Skeletal muscle satellite cell (primary cell): ENCODE measurements around the gene AUTS2.

ENCODE experiments used
- H3K27me3 ChIP-seq: 2 replicates; pipeline ENCODE4 v1.7.0; 2013; ENCODE audit warnings: low read length; ENCODE audit not compliant: control insufficient read depth, insufficient read depth
- H3K36me3 ChIP-seq: 2 replicates; pipeline ENCODE4 v1.7.0; 2013; ENCODE audit warnings: mild to moderate bottlenecking, control low read depth, low read length; ENCODE audit not compliant: insufficient read depth
- H3K4me1 ChIP-seq: 2 replicates; pipeline ENCODE4 v1.7.0; 2013; ENCODE audit warnings: low read length; ENCODE audit not compliant: control insufficient read depth, insufficient read depth
- H3K4me2 ChIP-seq: 2 replicates; pipeline ENCODE4 v1.7.0; 2013; ENCODE audit warnings: mild to moderate bottlenecking, low read length
- H3K4me3 ChIP-seq: 2 replicates; pipeline ENCODE4 v1.7.0; 2013; ENCODE audit warnings: low read length
- H3K9ac ChIP-seq: 2 replicates; pipeline ENCODE4 v1.7.0; 2013; ENCODE audit warnings: mild to moderate bottlenecking, low read depth, low read length, moderate library complexity
- H3K9me3 ChIP-seq: replicated peaks from 2 replicates; pipeline ENCODE4 v1.7.0; 2013; ENCODE audit warnings: mild to moderate bottlenecking, control low read depth, low read length

AUTS2 gene

DNA sequence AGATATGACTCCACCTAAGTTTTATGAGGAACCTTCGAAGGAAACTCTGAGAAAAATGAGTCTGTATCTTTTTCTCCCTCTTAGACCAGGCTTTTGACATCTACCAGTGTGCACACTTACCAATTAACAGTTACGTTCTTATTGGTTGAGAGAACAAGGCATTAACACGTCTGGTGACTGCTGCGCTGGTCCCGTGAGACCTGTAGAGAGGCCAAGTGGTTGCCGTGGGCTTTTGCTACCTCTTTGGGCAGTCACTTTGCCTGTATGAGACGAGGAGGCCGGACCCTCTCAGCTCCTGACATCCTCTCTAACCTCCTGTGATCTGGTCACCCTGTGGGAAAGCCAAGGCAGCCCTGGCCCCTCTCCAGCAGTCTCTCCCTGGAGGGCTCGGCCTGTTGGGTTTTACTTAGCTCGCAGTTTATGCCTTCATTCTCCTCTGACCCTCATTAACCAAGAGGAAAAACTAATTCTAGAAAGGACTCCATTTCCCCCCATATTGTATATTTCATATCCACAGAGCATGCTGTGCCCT is 1019.8 kb downstream of the AUTS2 start:
- no peak overlapping the region for H3K9ac ChIP-seq
- no peak overlapping the region for H3K4me2 ChIP-seq
- H3K36me3 ChIP-seq, result no peaks in the 10 kb centered on the region
- no peaks in the 10 kb centered on the region for H3K9me3 ChIP-seq
- no peak overlapping the region for H3K4me3 ChIP-seq
- peaks cover 9% of the 10 kb centered on the region for H3K4me1 ChIP-seq
- H3K27me3 ChIP-seq, result no peaks in the 10 kb centered on the region

GRCh38 chr7:70619130-70619529 is 1020.9 kb downstream of the AUTS2 start:
- Histone ChIP-seq H3K4me2 (no peak overlapping the region), H3K36me3 (no peaks in the 10 kb centered on the region), H3K9ac (no peak overlapping the region), H3K9me3 (no peaks in the 10 kb centered on the region), H3K4me3 (no peak overlapping the region), H3K4me1 (peaks cover 9% of the 10 kb centered on the region), H3K27me3 (no peaks in the 10 kb centered on the region)

DNA sequence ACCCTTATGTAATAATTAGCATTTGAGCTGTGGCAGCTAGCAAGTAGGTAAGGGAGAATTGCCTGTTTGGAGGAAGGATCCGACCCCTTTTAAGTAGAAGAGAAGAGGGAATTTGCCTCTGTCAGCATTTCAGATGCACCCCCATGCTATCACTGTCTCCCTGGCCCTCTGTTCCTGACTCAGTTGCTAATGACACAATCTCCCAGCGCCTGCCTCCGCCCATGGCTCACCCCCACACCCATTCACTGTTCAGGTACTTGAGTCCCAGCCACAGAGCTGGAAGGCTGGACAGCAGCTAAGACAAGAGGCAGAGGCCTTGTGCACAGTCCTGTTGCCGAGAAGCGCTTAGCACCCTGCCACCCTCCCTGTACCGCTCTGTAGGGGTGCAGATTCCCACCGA is 1021.4 kb downstream of the AUTS2 start:
- H3K4me1 ChIP-seq, result peaks cover 4% of the 10 kb centered on the region
- H3K4me2 ChIP-seq, result no peak overlapping the region
- no peak overlapping the region for H3K9ac ChIP-seq
- H3K4me3 ChIP-seq, result no peak overlapping the region
- no peaks in the 10 kb centered on the region for H3K27me3 ChIP-seq
- no peaks in the 10 kb centered on the region for H3K36me3 ChIP-seq
- no peaks in the 10 kb centered on the region for H3K9me3 ChIP-seq

DNA sequence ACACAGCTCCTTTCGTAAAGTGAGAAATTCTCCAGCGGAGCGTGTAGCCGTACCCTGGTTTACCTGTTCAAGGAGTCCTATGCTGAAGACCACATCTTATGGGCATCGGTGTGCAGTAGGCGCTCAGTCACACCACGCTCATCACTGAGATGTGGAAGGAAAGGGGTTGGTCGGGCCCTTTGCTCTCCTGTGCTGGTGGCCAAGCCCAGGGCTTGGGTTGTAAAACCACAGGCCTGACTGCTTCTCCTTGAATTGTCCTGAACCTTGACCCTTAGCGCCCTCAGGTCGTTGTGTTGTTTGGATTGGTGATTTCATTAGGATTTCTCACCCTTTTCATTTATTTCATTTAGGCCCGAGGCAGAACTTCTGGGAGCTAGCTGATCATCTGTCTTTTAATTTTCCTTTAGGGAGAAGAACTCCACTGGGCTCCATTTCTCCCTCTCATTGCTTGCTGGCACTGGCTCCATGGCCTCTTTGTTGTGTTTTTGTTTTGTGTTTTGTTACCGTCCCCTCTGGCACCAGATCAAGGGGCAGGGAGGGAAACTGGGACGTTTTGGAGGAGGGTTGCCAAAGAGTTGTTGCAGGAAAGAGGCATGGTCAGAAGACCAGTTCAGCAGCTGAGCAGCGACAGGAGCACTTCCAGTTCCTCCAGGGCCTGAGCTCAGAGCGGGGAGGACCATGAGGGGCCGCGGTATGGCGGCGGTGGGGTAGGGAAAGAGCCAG is 1022.2 kb downstream of the AUTS2 start:
- Histone ChIP-seq H3K9me3 (no peaks in the 10 kb centered on the region), H3K4me2 (no peak overlapping the region), H3K36me3 (no peaks in the 10 kb centered on the region), H3K4me3 (no peak overlapping the region), H3K4me1 (no peaks in the 10 kb centered on the region), H3K27me3 (no peaks in the 10 kb centered on the region), H3K9ac (no peak overlapping the region)

- H3K4me3 ChIP-seq, result no peak overlapping the region
- H3K4me1 ChIP-seq, result no peaks in the 10 kb centered on the region
- H3K9ac ChIP-seq, result no peak overlapping the region
- no peaks in the 10 kb centered on the region for H3K9me3 ChIP-seq
- H3K27me3 ChIP-seq, result no peaks in the 10 kb centered on the region
- H3K4me2 ChIP-seq, result no peak overlapping the region
- no peaks in the 10 kb centered on the region for H3K36me3 ChIP-seq
Observed at GRCh38 chr7:70621954-70622600, 1023.8 kb downstream of the AUTS2 start.

DNA sequence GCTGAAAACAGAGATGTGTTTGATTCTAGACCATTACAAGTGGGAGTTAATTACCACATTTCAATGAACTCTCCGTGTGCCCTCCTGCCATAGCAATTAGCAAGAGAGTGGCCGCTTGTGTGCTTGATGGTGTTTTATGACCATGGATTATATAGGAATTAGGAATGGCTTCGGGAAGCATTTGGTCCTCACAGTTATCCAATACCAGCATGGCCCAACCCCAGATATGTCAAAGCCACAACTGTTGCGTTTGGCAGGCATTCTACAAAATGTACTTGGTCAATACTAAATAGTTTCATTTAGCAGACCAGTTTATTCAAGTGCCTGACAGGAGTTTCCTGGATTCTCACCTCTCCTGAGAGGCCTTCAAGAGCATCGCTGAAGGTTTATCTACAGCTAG is 1024.7 kb downstream of the AUTS2 start:
- Histone ChIP-seq H3K4me1 (no peaks in the 10 kb centered on the region), H3K4me3 (no peak overlapping the region), H3K36me3 (no peaks in the 10 kb centered on the region), H3K27me3 (no peaks in the 10 kb centered on the region), H3K9me3 (no peaks in the 10 kb centered on the region), H3K4me2 (no peak overlapping the region), H3K9ac (no peak overlapping the region)

DNA sequence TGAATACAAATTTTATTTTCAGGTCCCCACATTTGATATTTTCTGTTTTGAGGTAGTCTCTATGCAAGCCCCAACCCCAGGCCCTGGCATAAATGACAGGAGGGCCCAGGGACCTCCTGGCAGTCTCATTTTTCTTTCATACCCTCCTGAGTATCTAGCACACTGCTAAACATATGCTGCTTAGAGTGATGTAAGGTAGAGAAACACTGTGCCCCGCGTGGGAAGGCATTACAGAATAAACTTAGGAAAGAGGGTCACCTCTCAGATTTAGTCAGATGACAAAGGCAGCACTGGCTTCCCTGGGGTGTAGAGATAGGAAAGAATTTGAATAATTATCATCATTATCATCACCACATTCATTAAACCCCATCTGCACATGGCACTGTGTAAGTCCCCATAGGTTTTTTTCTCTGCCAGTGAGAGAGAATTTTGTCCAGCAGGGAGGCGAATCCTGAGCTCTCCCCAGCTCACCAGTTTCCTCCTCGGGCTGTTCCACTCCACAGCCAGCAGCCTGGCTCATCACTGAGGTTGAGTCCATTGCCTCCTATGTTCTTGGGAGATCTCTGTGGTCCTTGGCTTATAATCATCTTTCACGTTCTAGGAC is 1026.3 kb downstream of the AUTS2 start:
- Histone ChIP-seq H3K4me3 (no peak overlapping the region), H3K9me3 (no peaks in the 10 kb centered on the region), H3K9ac (no peak overlapping the region), H3K27me3 (no peaks in the 10 kb centered on the region), H3K36me3 (no peaks in the 10 kb centered on the region), H3K4me1 (no peaks in the 10 kb centered on the region), H3K4me2 (no peak overlapping the region)

GRCh38 chr7:70627461-70627860 is 1029.2 kb downstream of the AUTS2 start:
- Histone ChIP-seq H3K27me3 (no peaks in the 10 kb centered on the region), H3K4me1 (no peaks in the 10 kb centered on the region), H3K36me3 (no peaks in the 10 kb centered on the region), H3K9ac (no peak overlapping the region), H3K4me3 (no peak overlapping the region), H3K9me3 (no peaks in the 10 kb centered on the region), H3K4me2 (no peak overlapping the region)

DNA sequence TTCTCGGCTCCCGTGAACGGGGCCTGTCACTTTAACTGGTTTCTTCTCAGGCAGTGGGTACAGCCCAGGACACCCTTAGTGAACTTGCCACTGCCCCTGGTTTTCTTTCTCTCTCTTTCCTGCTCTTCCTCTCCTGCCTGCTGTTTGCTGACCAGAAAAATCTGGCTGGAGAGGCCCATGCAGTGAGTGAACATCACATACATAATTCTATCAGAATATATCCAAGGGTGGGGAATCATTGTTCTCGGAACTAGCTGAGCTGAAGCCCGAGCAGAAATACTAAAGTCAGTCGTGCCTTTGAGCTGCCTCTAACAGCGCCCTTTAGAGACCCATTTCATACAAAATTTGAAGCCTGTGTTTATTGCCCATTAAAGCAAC is 1032.2 kb downstream of the AUTS2 start:
- peaks cover 4% of the 10 kb centered on the region for H3K4me1 ChIP-seq
- no peak overlapping the region for H3K9ac ChIP-seq
- H3K27me3 ChIP-seq, result no peaks in the 10 kb centered on the region
- H3K4me2 ChIP-seq, result no peak overlapping the region
- H3K36me3 ChIP-seq, result no peaks in the 10 kb centered on the region
- H3K9me3 ChIP-seq, result no peaks in the 10 kb centered on the region
- H3K4me3 ChIP-seq, result no peak overlapping the region

- Histone ChIP-seq H3K27me3 (no peaks in the 10 kb centered on the region), H3K4me1 (peaks cover 4% of the 10 kb centered on the region), H3K4me3 (no peak overlapping the region), H3K4me2 (no peak overlapping the region), H3K9me3 (no peaks in the 10 kb centered on the region), H3K9ac (no peak overlapping the region), H3K36me3 (no peaks in the 10 kb centered on the region)
Observed at GRCh38 chr7:70630818-70631457, 1032.7 kb downstream of the AUTS2 start.

DNA sequence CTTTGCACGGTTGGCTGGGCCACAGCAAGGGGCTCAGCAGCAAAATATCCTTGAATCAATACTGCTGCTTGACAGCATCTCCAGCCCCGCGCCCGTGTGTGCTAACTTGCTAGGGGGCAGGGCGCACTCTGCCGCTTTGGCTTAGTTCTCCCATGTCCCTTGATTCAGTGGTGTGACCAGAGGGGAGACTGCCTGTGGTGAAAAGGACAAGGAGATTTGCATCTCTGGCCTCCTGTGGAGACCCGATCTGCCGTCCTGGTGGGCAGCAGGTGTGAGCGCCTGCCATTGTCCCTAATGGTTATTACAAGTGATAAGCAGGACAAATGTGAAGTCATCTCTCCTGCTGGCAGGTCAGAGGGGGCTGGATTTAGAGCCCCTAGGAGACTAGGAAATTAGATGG is 1033.4 kb downstream of the AUTS2 start:
- Histone ChIP-seq H3K9ac (no peak overlapping the region), H3K4me1 (peaks cover 4% of the 10 kb centered on the region), H3K9me3 (no peaks in the 10 kb centered on the region), H3K27me3 (no peaks in the 10 kb centered on the region), H3K4me2 (no peak overlapping the region), H3K4me3 (no peak overlapping the region), H3K36me3 (no peaks in the 10 kb centered on the region)
